Keratinocyte (primary cell): ENCODE data around the gene ATP4A. TPM values are rescaled to one million over a fixed set of nuclear protein-coding genes. Genes with fewer than 3 reads are reported as not detected.

Experiments
- DNase-seq: peaks from one replicate; pipeline ENCODE4 v3.0.0-alpha.2; 2011; ENCODE audit warnings: low read depth, missing footprints, low spot score
- FAIRE-seq: peaks from 2 replicates; lab custom pipeline; 2011; peaks lifted over from hg19 to GRCh38; lab: Jason Lieb, UNC
- H2AFZ ChIP-seq: 2 replicates; pipeline ENCODE4 v1.6.0; 2012; ENCODE audit warnings: low read length, control low read depth, inconsistent platforms; ENCODE audit not compliant: control insufficient read depth
- H3K27ac ChIP-seq: 2 replicates; pipeline ENCODE4 v1.5.1; 2011; ENCODE audit warnings: low read length; ENCODE audit not compliant: control insufficient read depth, insufficient read depth
- H3K27me3 ChIP-seq: 3 replicates; pipeline ENCODE4 v1.6.0; 2011; ENCODE audit warnings: low read length; ENCODE audit not compliant: control insufficient read depth, insufficient read depth; ENCODE audit errors: extremely low read depth
- H3K36me3 ChIP-seq, 2 experiments: 2 replicates in 1 of 2; 3 replicates in 1 of 2; pipeline ENCODE4 v1.5.1; 2011; ENCODE audit warnings: low read length in 2 of 2, mild to moderate bottlenecking in 1 of 2; ENCODE audit not compliant: control insufficient read depth in 2 of 2, insufficient read depth in 2 of 2; ENCODE audit errors: extremely low read depth in 1 of 2
- H3K4me1 ChIP-seq: 3 replicates; pipeline ENCODE4 v1.5.1; 2011; ENCODE audit warnings: low read length; ENCODE audit not compliant: control insufficient read depth, insufficient read depth; ENCODE audit errors: extremely low read depth
- H3K4me2 ChIP-seq: 3 replicates; pipeline ENCODE4 v1.6.0; 2011; ENCODE audit warnings: low read depth, low read length; ENCODE audit not compliant: control insufficient read depth, insufficient read depth; ENCODE audit errors: extremely low read depth
- H3K4me3 ChIP-seq, 3 experiments: fragments of 200-600 bp in 1 of 3; sonication (generic) in 1 of 3; 2 replicates in 2 of 3; 3 replicates in 1 of 3; pipeline ENCODE4 v1.5.1; 2011 to 2016; ENCODE audit warnings: low read length in 3 of 3, mild to moderate bottlenecking in 3 of 3, control low read depth in 2 of 3, inconsistent platforms in 1 of 3, low read depth in 1 of 3, mixed read lengths in 1 of 3, mixed run types in 1 of 3, moderate library complexity in 1 of 3; ENCODE audit not compliant: control insufficient read depth in 2 of 3, insufficient read depth in 2 of 3; ENCODE audit errors: extremely low read depth in 1 of 3
- H3K79me2 ChIP-seq: 2 replicates; pipeline ENCODE4 v1.6.0; 2012; ENCODE audit warnings: low read length; ENCODE audit not compliant: control insufficient read depth, insufficient read depth
- H3K9ac ChIP-seq: 3 replicates; pipeline ENCODE4 v1.6.0; 2011; ENCODE audit warnings: low read length; ENCODE audit not compliant: control insufficient read depth, insufficient read depth; ENCODE audit errors: extremely low read depth
- H3K9me1 ChIP-seq: 3 replicates; pipeline ENCODE4 v1.6.0; 2011; ENCODE audit warnings: low read length; ENCODE audit not compliant: control insufficient read depth, insufficient read depth; ENCODE audit errors: extremely low read depth
- H3K9me3 ChIP-seq: 2 replicates; pipeline ENCODE4 v1.5.1; 2012; ENCODE audit warnings: low read depth, low read length; ENCODE audit not compliant: control insufficient read depth
- H4K20me1 ChIP-seq: 3 replicates; pipeline ENCODE4 v1.6.0; 2011; ENCODE audit warnings: low read length; ENCODE audit not compliant: control insufficient read depth, insufficient read depth; ENCODE audit errors: extremely low read depth
- EZH2 ChIP-seq: IDR thresholded peaks from one replicate; pipeline ENCODE4 v1.6.1; 2012; ENCODE audit warnings: inconsistent platforms, mild to moderate bottlenecking, low read length, moderate library complexity
- dilution Hi-C: fragments of 300-500 bp; cut with MboI; formaldehyde crosslinking; loops from one replicate; pipeline ENCODE4 v1.7.0; 2020; ENCODE audit warnings: low sequenced_read_pairs; ENCODE audit not compliant: extremely low pct_ligation_motif_present
- polyA plus RNA-seq, 5 experiments: library from polyadenylated mRNA; depleted of rRNA in 3 of 5; stranded (reverse) in 3 of 5; stranded (forward) in 1 of 5; unstranded in 1 of 5; fragments of >200 nt; gene quantifications; 1 replicate in 1 of 5; 2 replicates in 3 of 5; 3 replicates in 1 of 5; pipeline versions ENCODE4 v1.2.1 to v1.2.3, GENCODE V29; 2011 to 2012; ENCODE audit warnings: missing spikeins in 2 of 5, low read depth in 1 of 5, low replicate concordance in 1 of 5
- TF ChIP-seq, protein P1 (sequence below), 3 experiments: IDR thresholded peaks in 1 of 3; conservative IDR thresholded peaks in 1 of 3; optimal IDR thresholded peaks in 1 of 3; 2 replicates in 2 of 3; 3 replicates in 1 of 3; pipeline versions ENCODE3 to v1.5.1; 2011; ENCODE audit warnings: low read length in 3 of 3, mild to moderate bottlenecking in 3 of 3, moderate library complexity in 2 of 3, control low read depth in 1 of 3, inconsistent platforms in 1 of 3; ENCODE audit not compliant: insufficient read depth in 2 of 3; ENCODE audit errors: extremely low read depth in 1 of 3

The ATP4A gene
- polyA plus RNA-seq, 1 donor (not counting 4 experiments of a cell fraction or from before 2014, with no cell fraction given), result not detected

DNA sequence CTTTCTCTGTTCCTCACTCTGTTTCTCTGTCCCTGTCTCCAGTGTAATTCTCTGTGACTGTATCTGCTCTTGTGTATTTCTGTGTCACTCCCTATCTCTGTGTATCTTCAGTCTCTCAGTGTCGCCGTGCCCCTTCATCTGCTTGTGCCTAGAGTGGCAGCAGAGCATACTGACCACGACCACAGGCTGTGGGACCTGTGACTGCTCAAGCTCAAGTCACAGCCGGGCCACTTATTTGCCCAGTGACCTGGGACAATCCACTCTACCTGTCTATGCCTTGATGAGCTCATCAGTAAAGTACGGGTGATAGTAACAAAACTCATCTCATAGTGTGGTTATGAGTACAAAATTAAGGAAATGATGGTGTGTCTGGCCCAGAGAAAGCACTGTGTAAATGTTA, 9.4 kb downstream of the ATP4A start:
- Histone ChIP-seq H3K4me2 (no peak overlapping the region), H3K9me1 (no peaks in the 10 kb centered on the region), H3K4me3 (no peak overlapping the region), H4K20me1 (no peaks in the 10 kb centered on the region), H2AFZ (no peak overlapping the region), H3K36me3 (peaks cover 3 to 5% of the 10 kb centered on the region in 2 experiments), H3K9me3 (no peaks in the 10 kb centered on the region), H3K79me2 (no peaks in the 10 kb centered on the region), H3K4me1 (no peaks in the 10 kb centered on the region), H3K27me3 (peaks cover 9% of the 10 kb centered on the region), H3K9ac (no peak overlapping the region), H3K27ac (no peak overlapping the region)
- DNase-seq (no peak), FAIRE-seq (no peak)
- TF ChIP-seq EZH2, result no peak
- TF ChIP-seq, protein P1, sequence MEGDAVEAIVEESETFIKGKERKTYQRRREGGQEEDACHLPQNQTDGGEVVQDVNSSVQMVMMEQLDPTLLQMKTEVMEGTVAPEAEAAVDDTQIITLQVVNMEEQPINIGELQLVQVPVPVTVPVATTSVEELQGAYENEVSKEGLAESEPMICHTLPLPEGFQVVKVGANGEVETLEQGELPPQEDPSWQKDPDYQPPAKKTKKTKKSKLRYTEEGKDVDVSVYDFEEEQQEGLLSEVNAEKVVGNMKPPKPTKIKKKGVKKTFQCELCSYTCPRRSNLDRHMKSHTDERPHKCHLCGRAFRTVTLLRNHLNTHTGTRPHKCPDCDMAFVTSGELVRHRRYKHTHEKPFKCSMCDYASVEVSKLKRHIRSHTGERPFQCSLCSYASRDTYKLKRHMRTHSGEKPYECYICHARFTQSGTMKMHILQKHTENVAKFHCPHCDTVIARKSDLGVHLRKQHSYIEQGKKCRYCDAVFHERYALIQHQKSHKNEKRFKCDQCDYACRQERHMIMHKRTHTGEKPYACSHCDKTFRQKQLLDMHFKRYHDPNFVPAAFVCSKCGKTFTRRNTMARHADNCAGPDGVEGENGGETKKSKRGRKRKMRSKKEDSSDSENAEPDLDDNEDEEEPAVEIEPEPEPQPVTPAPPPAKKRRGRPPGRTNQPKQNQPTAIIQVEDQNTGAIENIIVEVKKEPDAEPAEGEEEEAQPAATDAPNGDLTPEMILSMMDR (optimal IDR thresholded peaks at IDR 0.05 in 1 of 3, IDR thresholded peaks at IDR 0.05 in 1 of 3, conservative IDR thresholded peaks at IDR 0.05 in 1 of 3; ENCODE audit: extremely low read depth in 1 of 3, insufficient read depth in 2 of 3, low read length in 3 of 3), result no peak
- dilution Hi-C loops, result no loop called here

DNA sequence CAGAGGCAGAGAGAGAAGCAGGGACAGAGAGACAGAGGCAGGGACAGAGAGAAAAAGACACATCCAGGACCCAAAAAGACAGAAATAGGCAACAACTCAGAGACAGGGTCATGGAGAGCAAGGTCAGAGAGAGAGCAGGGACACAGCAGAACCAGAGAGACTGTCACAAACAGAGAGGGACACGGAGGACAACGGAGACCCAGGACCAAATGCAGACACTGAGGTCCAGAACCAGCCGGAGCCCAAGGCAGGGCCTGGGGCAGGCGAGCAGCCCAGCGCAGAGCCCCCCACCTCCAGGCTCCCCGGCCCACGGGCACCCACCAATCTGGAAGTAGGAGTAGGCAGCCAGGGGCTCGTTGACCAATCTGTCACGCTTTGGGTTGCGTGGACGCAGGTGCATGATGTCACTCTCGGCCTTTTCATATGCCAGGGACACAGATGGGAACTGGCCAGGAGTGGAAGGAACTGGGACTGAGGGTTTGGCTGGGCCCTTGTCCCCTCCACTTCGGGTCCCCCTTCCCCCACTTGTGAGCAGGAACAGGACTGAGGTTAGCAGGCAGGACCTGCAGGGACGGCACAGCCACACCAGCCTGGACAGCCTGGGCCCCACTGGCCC, 10.0 kb downstream of the ATP4A start:
- Histone ChIP-seq H3K27me3 (peaks cover 3% of the 10 kb centered on the region), H3K4me3 (no peak overlapping the region)
- dilution Hi-C loops, result no loop called here

More for the DNA sequence above, 10.0 kb downstream of the ATP4A start:
- TF ChIP-seq, protein P1 (optimal IDR thresholded peaks at IDR 0.05 in 1 of 3, IDR thresholded peaks at IDR 0.05 in 1 of 3, conservative IDR thresholded peaks at IDR 0.05 in 1 of 3; ENCODE audit: extremely low read depth in 1 of 3, insufficient read depth in 2 of 3, low read length in 3 of 3), result no peak
- TF ChIP-seq EZH2, result no peak
- no peak overlapping the region for H3K4me2 ChIP-seq
- FAIRE-seq (no peak), DNase-seq (no peak)
- H3K36me3 ChIP-seq, result peaks cover 3 to 5% of the 10 kb centered on the region in 2 experiments
- no peak overlapping the region for H2AFZ ChIP-seq
- no peaks in the 10 kb centered on the region for H3K9me1 ChIP-seq
- H3K27ac ChIP-seq, result no peak overlapping the region
- no peaks in the 10 kb centered on the region for H3K79me2 ChIP-seq
- H3K4me1 ChIP-seq, result no peaks in the 10 kb centered on the region
- H4K20me1 ChIP-seq, result no peaks in the 10 kb centered on the region
- H3K9ac ChIP-seq, result no peak overlapping the region
- no peaks in the 10 kb centered on the region for H3K9me3 ChIP-seq
